ENCODE data around the gene KCNMA1. TPM values are rescaled to one million over a fixed set of nuclear protein-coding genes. Genes with fewer than 3 reads are reported as not detected.

The KCNMA1 gene
- total RNA-seq, 1 donor from 2014 or later = 15.8 TPM

- Histone ChIP-seq H3K4me3 (ENCODE audit: low read depth, low read length) (no peak overlapping the region), H3K27me3 (ENCODE audit: control insufficient read depth, insufficient read depth, low read length) (no peaks in the 10 kb centered on the region), H3K36me3 (ENCODE audit: control insufficient read depth, insufficient read depth, low read length) (no peaks in the 10 kb centered on the region)
- TF ChIP-seq CTCF (IDR thresholded peaks at IDR 0.05; ENCODE audit: insufficient read depth, low read length, severe bottlenecking) = no peak
- FAIRE-seq (no peak), DNase-seq (ENCODE audit: low read depth) (peak; percentile 72)
Measured at GRCh38 chr10:77284797-77285196, 352.8 kb downstream of the KCNMA1 start.

- Histone ChIP-seq H3K36me3 (ENCODE audit: control insufficient read depth, insufficient read depth, low read length) (no peaks in the 10 kb centered on the region), H3K4me3 (ENCODE audit: low read depth, low read length) (no peak overlapping the region), H3K27me3 (ENCODE audit: control insufficient read depth, insufficient read depth, low read length) (no peaks in the 10 kb centered on the region)
- TF ChIP-seq CTCF (IDR thresholded peaks at IDR 0.05; ENCODE audit: insufficient read depth, low read length, severe bottlenecking) = no peak
- DNase-seq (ENCODE audit: low read depth) (no peak), FAIRE-seq (no peak)
Measured at GRCh38 chr10:77283326-77283725, 354.3 kb downstream of the KCNMA1 start.

- no peak for TF ChIP-seq CTCF (IDR thresholded peaks at IDR 0.05; ENCODE audit: insufficient read depth, low read length, severe bottlenecking)
- Histone ChIP-seq H3K4me3 (ENCODE audit: low read depth, low read length) (no peak overlapping the region), H3K27me3 (ENCODE audit: control insufficient read depth, insufficient read depth, low read length) (no peaks in the 10 kb centered on the region), H3K36me3 (ENCODE audit: control insufficient read depth, insufficient read depth, low read length) (no peaks in the 10 kb centered on the region)
- FAIRE-seq (peak; percentile 18), DNase-seq (ENCODE audit: low read depth) (no peak)
Measured at GRCh38 chr10:77282163-77282562, 355.4 kb downstream of the KCNMA1 start.

- H3K27me3 ChIP-seq (ENCODE audit: control insufficient read depth, insufficient read depth, low read length) = no peaks in the 10 kb centered on the region
- no peak for TF ChIP-seq CTCF (IDR thresholded peaks at IDR 0.05; ENCODE audit: insufficient read depth, low read length, severe bottlenecking)
- H3K36me3 ChIP-seq (ENCODE audit: control insufficient read depth, insufficient read depth, low read length) = no peaks in the 10 kb centered on the region
- no peak for DNase-seq (ENCODE audit: low read depth)
- H3K4me3 ChIP-seq (ENCODE audit: low read depth, low read length) = no peak overlapping the region
- FAIRE-seq = no peak
Measured at GRCh38 chr10:77281719-77282118, 355.9 kb downstream of the KCNMA1 start.

GRCh38 chr10:77279207-77279606 lies 358.4 kb downstream of the KCNMA1 start:
- TF ChIP-seq CTCF (IDR thresholded peaks at IDR 0.05; ENCODE audit: insufficient read depth, low read length, severe bottlenecking) = no peak
- Histone ChIP-seq H3K36me3 (ENCODE audit: control insufficient read depth, insufficient read depth, low read length) (no peaks in the 10 kb centered on the region), H3K4me3 (ENCODE audit: low read depth, low read length) (no peak overlapping the region), H3K27me3 (ENCODE audit: control insufficient read depth, insufficient read depth, low read length) (no peaks in the 10 kb centered on the region)
- no peak for FAIRE-seq
- peak; percentile 53 for DNase-seq (ENCODE audit: low read depth)

- DNase-seq (ENCODE audit: low read depth) (peak; percentile 82), FAIRE-seq (no peak)
- TF ChIP-seq CTCF (IDR thresholded peaks at IDR 0.05; ENCODE audit: insufficient read depth, low read length, severe bottlenecking) = no peak
- no peaks in the 10 kb centered on the region for H3K27me3 ChIP-seq (ENCODE audit: control insufficient read depth, insufficient read depth, low read length)
- no peaks in the 10 kb centered on the region for H3K36me3 ChIP-seq (ENCODE audit: control insufficient read depth, insufficient read depth, low read length)
- H3K4me3 ChIP-seq (ENCODE audit: low read depth, low read length) = no peak overlapping the region
Measured at GRCh38 chr10:77274046-77274795, 363.4 kb downstream of the KCNMA1 start.

All from bronchial epithelial cell (primary cell).